CD14-positive monocyte (primary cell): ENCODE results near the gene PCDHB7. TPM values are rescaled to one million over a fixed set of nuclear protein-coding genes. Genes with fewer than 3 reads are reported as not detected.
"Not testable (repeated sequence)": the region's sequence is repeated elsewhere in the genome, so short reads cannot be mapped to it uniquely, and the experiment has no call there.

Source experiments
- DNase-seq, 3 donors: peaks; one replicate each; pipeline ENCODE4 v3.0.0-alpha.2; 2011 to 2022
- H2AFZ ChIP-seq: 2 replicates; pipeline ENCODE4 v1.6.0; 2012; ENCODE audit warnings: mild to moderate bottlenecking, low read depth, low read length, inconsistent platforms; ENCODE audit not compliant: insufficient read depth, poor library complexity, severe bottlenecking
- H3K27ac ChIP-seq, 2 donors: 1 replicate in 1 of 2; 2 replicates in 1 of 2; pipeline ENCODE4 v1.5.1; 2012 to 2013; ENCODE audit warnings: low read length in 2 of 2, control low read depth in 1 of 2, inconsistent platforms in 1 of 2, low read depth in 1 of 2, mild to moderate bottlenecking in 1 of 2
- H3K27me3 ChIP-seq, 2 donors: one replicate each; pipeline versions ENCODE4 v1.6.0 to v1.6.1; 2011 to 2013; ENCODE audit warnings: low read length in 2 of 2; ENCODE audit not compliant: control insufficient read depth in 2 of 2, insufficient read depth in 2 of 2
- H3K36me3 ChIP-seq, 2 donors: replicated peaks in 1 of 2; 1 replicate in 1 of 2; 2 replicates in 1 of 2; pipeline versions ENCODE4 v1.5.1 to v1.6.1; 2012 to 2013; ENCODE audit warnings: low read length in 2 of 2, control low read depth in 1 of 2, inconsistent platforms in 1 of 2, mild to moderate bottlenecking in 1 of 2; ENCODE audit not compliant: insufficient read depth in 2 of 2, control insufficient read depth in 1 of 2
- H3K4me1 ChIP-seq, 2 donors: 1 replicate in 1 of 2; 2 replicates in 1 of 2; pipeline versions ENCODE4 v1.5.1 to v1.6.1; 2012 to 2013; ENCODE audit warnings: low read length in 2 of 2, control low read depth in 1 of 2, inconsistent platforms in 1 of 2, mild to moderate bottlenecking in 1 of 2, moderate library complexity in 1 of 2; ENCODE audit not compliant: insufficient read depth in 2 of 2, control insufficient read depth in 1 of 2
- H3K4me2 ChIP-seq: replicated peaks from 2 replicates; pipeline ENCODE3; 2012; ENCODE audit warnings: low read length, moderate library complexity, mild to moderate bottlenecking; ENCODE audit not compliant: poor library complexity, severe bottlenecking; ENCODE audit errors: extremely low read depth
- H3K4me3 ChIP-seq, 3 experiments: fragments of 200-600 bp in 1 of 3; sonication (generic) in 1 of 3; replicated peaks in 1 of 3; 1 replicate in 2 of 3; 2 replicates in 1 of 3; pipeline ENCODE4 v1.5.1; 2011 to 2013; ENCODE audit warnings: low read length in 3 of 3, mild to moderate bottlenecking in 3 of 3, control low read depth in 2 of 3, low read depth in 2 of 3, inconsistent platforms in 1 of 3, moderate library complexity in 1 of 3
- H3K79me2 ChIP-seq: 2 replicates; pipeline ENCODE4 v1.6.0; 2012; ENCODE audit warnings: mild to moderate bottlenecking, control low read depth, inconsistent platforms, low read length, moderate library complexity; ENCODE audit not compliant: insufficient read depth
- H3K9ac ChIP-seq: 2 replicates; pipeline ENCODE4 v1.6.0; 2017; ENCODE audit warnings: low read length, mild to moderate bottlenecking; ENCODE audit not compliant: insufficient read depth, poor library complexity, severe bottlenecking
- H3K9me3 ChIP-seq, 2 donors: replicated peaks in 1 of 2; 1 replicate in 1 of 2; 2 replicates in 1 of 2; pipeline versions ENCODE4 v1.5.1 to v1.6.1; 2012 to 2013; ENCODE audit warnings: low read length in 2 of 2, control low read depth in 1 of 2; ENCODE audit not compliant: control insufficient read depth in 1 of 2, insufficient read depth in 1 of 2
- H4K20me1 ChIP-seq: 2 replicates; pipeline ENCODE4 v1.6.0; 2012; ENCODE audit warnings: mild to moderate bottlenecking, low read length, control low read depth, moderate library complexity; ENCODE audit not compliant: insufficient read depth
- H3K27ac Mint-ChIP-seq, 7 donors: one replicate each; pipeline ENCODE4 v1.8.0; 2020; ENCODE audit warnings: mild to moderate bottlenecking in 7 of 7, mixed read lengths in 7 of 7, moderate library complexity in 6 of 7, inconsistent platforms in 2 of 7
- H3K27me3 Mint-ChIP-seq, 3 donors: one replicate each; pipeline ENCODE4 v1.8.0; 2021 to 2022; ENCODE audit warnings: low read depth in 3 of 3, mild to moderate bottlenecking in 3 of 3, mixed read lengths in 3 of 3, moderate library complexity in 3 of 3, inconsistent platforms in 1 of 3
- H3K36me3 Mint-ChIP-seq, 2 donors: one replicate each; pipeline ENCODE4 v1.8.0; 2020; ENCODE audit warnings: mixed read lengths in 2 of 2, inconsistent platforms in 1 of 2, mild to moderate bottlenecking in 1 of 2
- H3K4me1 Mint-ChIP-seq: one replicate; pipeline ENCODE4 v1.8.0; 2020; ENCODE audit warnings: mild to moderate bottlenecking, mixed read lengths
- H3K4me3 Mint-ChIP-seq, 2 donors: one replicate each; pipeline ENCODE4 v1.8.0; 2020; ENCODE audit warnings: mild to moderate bottlenecking in 2 of 2, mixed read lengths in 2 of 2, moderate library complexity in 1 of 2
- H3K9me3 Mint-ChIP-seq, 7 donors: one replicate each; pipeline ENCODE4 v1.8.0; 2020 to 2022; ENCODE audit warnings: mixed read lengths in 7 of 7, mild to moderate bottlenecking in 6 of 7, moderate library complexity in 6 of 7, inconsistent platforms in 2 of 7
- WGBS: methylation state at CpG from one replicate; pipeline ENCODE4 v1.1.5; 2013; ENCODE audit warnings: missing lambda C conversion rate; ENCODE audit not compliant: insufficient coverage; 5-methylcytosine and 5-hydroxymethylcytosine counted together
- intact Hi-C, 2 donors: fragments of 100-400 bp; cut with micrococcal nuclease; formaldehyde crosslinking; loops; one replicate each; pipeline versions ENCODE4 v1.15.0 to v1.15.1; 2023
- polyA plus RNA-seq, 3 donors: library from polyadenylated mRNA; depleted of rRNA in 1 of 3; unstranded in 2 of 3; stranded (reverse) in 1 of 3; fragments of 300-500 nt in 2 of 3; fragments of >200 nt in 1 of 3; fragmentation: Illumina TruSeq in 2 of 3; gene quantifications; 1 replicate in 2 of 3; 2 replicates in 1 of 3; pipeline ENCODE4 v1.2.3, GENCODE V29; 2012 to 2021
- TF ChIP-seq, protein P1 (sequence below): fragments of 200-600 bp; IDR thresholded peaks from one replicate; pipeline ENCODE4 v1.8.0; 2022; ENCODE audit warnings: antibody characterized with exemption, mild to moderate bottlenecking

PCDHB7 gene
- polyA plus RNA-seq, 3 donors: not detected

DNA sequence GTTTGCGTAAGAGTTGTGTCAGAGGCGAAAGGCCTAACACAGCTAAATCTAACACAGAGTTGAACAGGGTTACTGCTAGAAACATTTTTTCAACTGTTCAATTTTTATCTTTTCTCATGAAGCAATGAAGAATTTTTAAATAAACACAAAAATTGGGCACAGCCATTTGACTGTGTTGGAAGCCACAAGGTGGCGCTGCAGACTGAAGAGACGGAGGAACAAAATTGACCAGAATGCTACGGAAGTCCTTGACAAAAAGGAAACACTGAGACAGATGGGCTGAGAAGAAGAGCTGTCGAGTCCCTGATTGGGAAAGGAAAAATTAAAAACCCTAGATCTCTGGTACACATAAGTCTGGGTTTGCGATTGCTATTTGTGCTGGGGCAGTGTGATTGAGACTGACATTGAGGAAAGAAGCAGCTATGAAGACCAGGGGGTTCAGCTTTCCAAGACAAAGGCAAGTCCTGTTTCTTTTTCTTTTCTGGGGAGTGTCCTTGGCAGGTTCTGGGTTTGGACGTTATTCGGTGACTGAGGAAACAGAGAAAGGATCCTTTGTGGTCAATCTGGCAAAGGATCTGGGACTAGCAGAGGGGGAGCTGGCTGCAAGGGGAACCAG lies 14.6 kb downstream of the PCDHB7 start, which contains the start of gene PCDHB9:
PCDHB9 (plus strand) TSS at position 265 of the 616 bp plus-strand sequence; CDS start at position 423, 158 bp downstream.
- no peak within 1 kb of the TSS for H3K4me3 ChIP-seq
- H3K4me2 ChIP-seq: no peak within 1 kb of the TSS
- no peak for DNase-seq
- H3K27ac ChIP-seq: no peak within 1 kb of the TSS
- TF ChIP-seq, protein P1, sequence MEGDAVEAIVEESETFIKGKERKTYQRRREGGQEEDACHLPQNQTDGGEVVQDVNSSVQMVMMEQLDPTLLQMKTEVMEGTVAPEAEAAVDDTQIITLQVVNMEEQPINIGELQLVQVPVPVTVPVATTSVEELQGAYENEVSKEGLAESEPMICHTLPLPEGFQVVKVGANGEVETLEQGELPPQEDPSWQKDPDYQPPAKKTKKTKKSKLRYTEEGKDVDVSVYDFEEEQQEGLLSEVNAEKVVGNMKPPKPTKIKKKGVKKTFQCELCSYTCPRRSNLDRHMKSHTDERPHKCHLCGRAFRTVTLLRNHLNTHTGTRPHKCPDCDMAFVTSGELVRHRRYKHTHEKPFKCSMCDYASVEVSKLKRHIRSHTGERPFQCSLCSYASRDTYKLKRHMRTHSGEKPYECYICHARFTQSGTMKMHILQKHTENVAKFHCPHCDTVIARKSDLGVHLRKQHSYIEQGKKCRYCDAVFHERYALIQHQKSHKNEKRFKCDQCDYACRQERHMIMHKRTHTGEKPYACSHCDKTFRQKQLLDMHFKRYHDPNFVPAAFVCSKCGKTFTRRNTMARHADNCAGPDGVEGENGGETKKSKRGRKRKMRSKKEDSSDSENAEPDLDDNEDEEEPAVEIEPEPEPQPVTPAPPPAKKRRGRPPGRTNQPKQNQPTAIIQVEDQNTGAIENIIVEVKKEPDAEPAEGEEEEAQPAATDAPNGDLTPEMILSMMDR: no peak
- Mint-ChIP-seq H3K4me1 (no peaks in the 10 kb centered on the region), H3K36me3 (no peaks in the 10 kb centered on the region), H3K27ac (no peak within 1 kb of the TSS), H3K4me3 (no peak within 1 kb of the TSS), H3K27me3 (peaks cover 10 to 50% (median 33%) of the 10 kb centered on the region in 3 donors), H3K9me3 (peaks cover 17 to 65% (median 59%) of the 10 kb centered on the region in 7 donors)
- no peaks in the 10 kb centered on the region for H3K36me3 ChIP-seq
- H3K27me3 ChIP-seq: peaks cover 2 to 39% of the 10 kb centered on the region in 2 donors
- 4% methylated on average over 4 of the region's 9 CpGs for WGBS
- no peaks in the 10 kb centered on the region for H3K4me1 ChIP-seq
- H3K9ac ChIP-seq: no peak within 1 kb of the TSS
- intact Hi-C loops: no loop called here
- peaks cover 44 to 57% of the 10 kb centered on the region in 2 donors for H3K9me3 ChIP-seq
- no peaks in the 10 kb centered on the region for H3K79me2 ChIP-seq
- H2AFZ ChIP-seq: no peak within 1 kb of the TSS
- H4K20me1 ChIP-seq: no peaks in the 10 kb centered on the region

DNA sequence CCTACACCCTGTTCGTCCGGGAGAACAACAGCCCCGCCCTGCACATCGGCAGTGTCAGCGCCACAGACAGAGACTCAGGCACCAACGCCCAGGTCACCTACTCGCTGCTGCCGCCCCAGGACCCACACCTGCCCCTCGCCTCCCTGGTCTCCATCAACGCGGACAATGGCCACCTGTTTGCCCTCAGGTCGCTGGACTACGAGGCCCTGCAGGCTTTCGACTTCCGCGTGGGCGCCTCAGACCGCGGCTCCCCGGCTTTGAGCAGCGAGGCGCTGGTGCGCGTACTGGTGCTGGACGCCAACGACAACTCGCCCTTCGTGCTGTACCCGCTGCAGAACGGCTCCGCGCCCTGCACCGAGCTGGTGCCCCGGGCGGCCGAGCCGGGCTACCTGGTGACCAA lies 16.2 kb downstream of the PCDHB7 start:
- intact Hi-C loops: not testable (repeated sequence)

DNA sequence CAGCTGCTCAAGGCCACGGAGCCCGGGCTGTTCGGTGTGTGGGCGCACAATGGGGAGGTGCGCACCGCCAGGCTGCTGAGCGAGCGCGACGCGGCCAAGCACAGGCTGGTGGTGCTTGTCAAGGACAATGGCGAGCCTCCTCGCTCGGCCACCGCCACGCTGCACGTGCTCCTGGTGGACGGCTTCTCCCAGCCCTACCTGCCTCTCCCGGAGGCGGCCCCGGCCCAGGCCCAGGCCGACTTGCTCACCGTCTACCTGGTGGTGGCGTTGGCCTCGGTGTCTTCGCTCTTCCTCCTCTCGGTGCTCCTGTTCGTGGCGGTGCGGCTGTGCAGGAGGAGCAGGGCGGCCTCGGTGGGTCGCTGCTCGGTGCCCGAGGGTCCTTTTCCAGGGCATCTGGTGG lies 16.7 kb downstream of the PCDHB7 start:
- H3K4me1 Mint-ChIP-seq, H2AFZ ChIP-seq, DNase-seq, H3K36me3 Mint-ChIP-seq, H3K9ac ChIP-seq, H4K20me1 ChIP-seq, H3K4me3 ChIP-seq, H3K36me3 ChIP-seq, H3K27ac ChIP-seq, H3K79me2 ChIP-seq, H3K4me1 ChIP-seq, H3K4me2 ChIP-seq, H3K27ac Mint-ChIP-seq, intact Hi-C loops: not testable (repeated sequence)
- 21% methylated on average over 9 of the region's 35 CpGs for WGBS
- Mint-ChIP-seq H3K27me3 (peaks cover 10 to 43% (median 37%) of the 10 kb centered on the region in 3 donors), H3K4me3 (peak overlapping the region in 1 of 2 donors; percentile 39), H3K9me3 (peaks cover 18 to 66% (median 58%) of the 10 kb centered on the region in 7 donors)
- peaks cover 36 to 50% of the 10 kb centered on the region in 2 donors for H3K9me3 ChIP-seq
- H3K27me3 ChIP-seq: peaks cover 2 to 32% of the 10 kb centered on the region in 2 donors

More for the DNA sequence above, 16.2 kb downstream of the PCDHB7 start:
- not testable (repeated sequence) for H2AFZ ChIP-seq, H3K4me1 ChIP-seq, H3K27ac Mint-ChIP-seq, H3K27ac ChIP-seq, H3K4me3 ChIP-seq, DNase-seq, H3K4me2 ChIP-seq, H3K79me2 ChIP-seq, H3K36me3 Mint-ChIP-seq, H3K36me3 ChIP-seq, H3K4me3 Mint-ChIP-seq, H4K20me1 ChIP-seq, H3K9ac ChIP-seq, H3K4me1 Mint-ChIP-seq
- peaks cover 10 to 44% (median 37%) of the 10 kb centered on the region in 3 donors for H3K27me3 Mint-ChIP-seq
- H3K27me3 ChIP-seq: peaks cover 2 to 33% of the 10 kb centered on the region in 2 donors
- 29% methylated on average over 13 of the region's 37 CpGs for WGBS
- peaks cover 36 to 52% of the 10 kb centered on the region in 2 donors for H3K9me3 ChIP-seq
- H3K9me3 Mint-ChIP-seq: peaks cover 18 to 65% (median 57%) of the 10 kb centered on the region in 7 donors
